Left renal cortex interstitium (tissue), 4 donors: ENCODE data around the gene NOS1AP. TPM values are rescaled to one million over a fixed set of nuclear protein-coding genes. Genes with fewer than 3 reads are reported as not detected.

Experiments used
- DNase-seq, 4 donors: peaks; one replicate each; pipeline ENCODE4 v3.0.0-alpha.2; 2013; ENCODE audit warnings: low read depth in 4 of 4, low spot score in 2 of 4, missing footprints in 1 of 4
- polyA plus RNA-seq, 4 donors: library from polyadenylated mRNA; unstranded; fragments of 120-200 nt; gene quantifications; one replicate each; pipeline ENCODE4 v1.2.1, GENCODE V29; 2013; ENCODE audit not compliant: insufficient read length in 4 of 4

NOS1AP gene
- polyA plus RNA-seq, 4 donors = 8.1 to 12.8 (median 10.7) TPM

GRCh38 chr1:162235241-162235800 is 165.8 kb downstream of the NOS1AP start:
- peak in 3 of 4 donors; percentile 56 to 85 (median 75) for DNase-seq

- no peak for DNase-seq
These were observed 166.7 kb downstream of the NOS1AP start for GRCh38 chr1:162236201-162236600.

GRCh38 chr1:162236618-162237017 is 167.1 kb downstream of the NOS1AP start:
- DNase-seq = no peak

- DNase-seq = no peak
These were observed 171.1 kb downstream of the NOS1AP start for GRCh38 chr1:162240577-162240976.

- no peak for DNase-seq
These were observed 173.3 kb downstream of the NOS1AP start for GRCh38 chr1:162242804-162243203.

- DNase-seq = no peak
These were observed 179.5 kb downstream of the NOS1AP start for GRCh38 chr1:162248854-162249535.

GRCh38 chr1:162250004-162250730 is 180.7 kb downstream of the NOS1AP start:
- DNase-seq = no peak

- DNase-seq = no peak
These were observed 181.6 kb downstream of the NOS1AP start for GRCh38 chr1:162251102-162251501.

GRCh38 chr1:162252214-162252613 is 182.7 kb downstream of the NOS1AP start:
- DNase-seq = no peak

- DNase-seq = no peak
These were observed 184.3 kb downstream of the NOS1AP start for GRCh38 chr1:162253790-162254189.

- no peak for DNase-seq
These were observed 186.8 kb downstream of the NOS1AP start for GRCh38 chr1:162256287-162256686.

GRCh38 chr1:162258394-162258793 is 188.9 kb downstream of the NOS1AP start:
- DNase-seq = no peak

GRCh38 chr1:162259894-162260455 is 190.5 kb downstream of the NOS1AP start:
- DNase-seq = no peak

- DNase-seq = no peak
These were observed 194.6 kb downstream of the NOS1AP start for GRCh38 chr1:162264108-162264507.

GRCh38 chr1:162265983-162266382 is 196.5 kb downstream of the NOS1AP start:
- DNase-seq = no peak

- no peak for DNase-seq
These were observed 200.7 kb downstream of the NOS1AP start for GRCh38 chr1:162270016-162270770.

GRCh38 chr1:162271972-162272371 is 202.5 kb downstream of the NOS1AP start:
- no peak for DNase-seq

GRCh38 chr1:162272419-162272818 is 202.9 kb downstream of the NOS1AP start:
- DNase-seq = no peak

- no peak for DNase-seq
These were observed 206.2 kb downstream of the NOS1AP start for GRCh38 chr1:162275622-162276175.

GRCh38 chr1:162276493-162276892 is 207.0 kb downstream of the NOS1AP start:
- no peak for DNase-seq

- DNase-seq = no peak
These were observed 209.6 kb downstream of the NOS1AP start for GRCh38 chr1:162279136-162279498.
